Stimulated activated naive CD4-positive, alpha-beta T cell (primary cell): ENCODE data around the gene SIX2.
A peak's percentile ranks its signal among the peaks of the same experiment; 100 is the strongest.

Experiments used
- DNase-seq, 6 experiments: peaks; one replicate each; lab custom pipeline; 2025; lab: John Stamatoyannopoulos, UW

Gene SIX2

GRCh38 chr2:44965684-44966083, 43.6 kb downstream of the SIX2 start:
- DNase-seq, result no peak

- no peak for DNase-seq
These were observed 44.5 kb downstream of the SIX2 start for GRCh38 chr2:44964752-44965236.

GRCh38 chr2:44962176-44962695, 47.0 kb downstream of the SIX2 start:
- DNase-seq, result no peak

- no peak for DNase-seq
These were observed 48.4 kb downstream of the SIX2 start for GRCh38 chr2:44960871-44961270.

- DNase-seq, result no peak
These were observed 49.4 kb downstream of the SIX2 start for GRCh38 chr2:44959855-44960254.

- no peak for DNase-seq
These were observed 51.5 kb downstream of the SIX2 start for GRCh38 chr2:44957656-44958327.

- DNase-seq, result no peak
These were observed 52.4 kb downstream of the SIX2 start for GRCh38 chr2:44956843-44957242.

- DNase-seq, result peak; percentile 38 to 75 (median 52)
These were observed 53.5 kb downstream of the SIX2 start for GRCh38 chr2:44955593-44956392.
